Ishikawa (cell line): ENCODE measurements around the gene SLC6A13.

Experiments
- CEBPB ChIP-seq: IDR thresholded peaks from 2 replicates; pipeline ENCODE4 v1.6.1; 2012
- CREB1 ChIP-seq: IDR thresholded peaks from 2 replicates; pipeline ENCODE4 v1.6.1; 2012; ENCODE audit warnings: low read depth
- EP300 ChIP-seq: IDR thresholded peaks from 2 replicates; pipeline ENCODE4 v1.6.1; 2012; ENCODE audit warnings: borderline replicate concordance
- MAX ChIP-seq: IDR thresholded peaks from 2 replicates; pipeline ENCODE4 v1.6.1; 2012
- REST ChIP-seq: IDR thresholded peaks from 2 replicates; pipeline ENCODE4 v1.6.1; 2012; ENCODE audit warnings: low read depth, mild to moderate bottlenecking
- TAF1 ChIP-seq: IDR thresholded peaks from 2 replicates; pipeline ENCODE4 v1.6.1; 2012; ENCODE audit warnings: low read depth, mild to moderate bottlenecking
- TEAD4 ChIP-seq: IDR thresholded peaks from 2 replicates; pipeline ENCODE4 v1.6.1; 2012
- ZBTB7A ChIP-seq: IDR thresholded peaks from 2 replicates; pipeline ENCODE4 v1.6.1; 2012; ENCODE audit warnings: low read depth

GRCh38 chr12:177336-177979 lies 85.2 kb downstream of the SLC6A13 start:
- TF ChIP-seq MAX (no peak), TAF1 (no peak), EP300 (no peak), TEAD4 (no peak), REST (no peak), CEBPB (no peak), CREB1 (no peak), ZBTB7A (no peak)
